PC-9 (cell line): ENCODE measurements around the gene GNAQ. TPM values are rescaled to one million over a fixed set of nuclear protein-coding genes. Genes with fewer than 3 reads are reported as not detected.

Source experiments
- BruUV-seq: library from RNA; stranded (reverse); fragments of 400-500 nt; replicated peaks from 2 replicates; lab custom pipeline; 2021; lab: Mats Ljungman, UMichigan
- CTCF ChIA-PET: fragments of 300-600 bp; sonication (Branson Sonifier 250); formaldehyde crosslinking; loops from one replicate; lab custom pipeline; 2022; ENCODE audit warnings: antibody characterized with exemption; lab: Charles Lee
- POLR2A ChIA-PET: fragments of 300-600 bp; sonication (Branson Sonifier 250); formaldehyde crosslinking; loops from one replicate; lab custom pipeline; 2022; ENCODE audit warnings: antibody characterized with exemption; ENCODE audit not compliant: unreplicated experiment; lab: Charles Lee
- DNase-seq, 2 experiments: peaks; one replicate each; pipeline versions ENCODE4 v3.0.0 to v3.0.0-alpha.2; 2015 to 2022; ENCODE audit warnings: mixed read lengths in 1 of 2
- H2AFZ ChIP-seq: fragments of 200-600 bp; sonication (generic); 2 replicates; pipeline ENCODE4 v1.8.1; 2017; ENCODE audit warnings: antibody characterized with exemption
- H3F3A ChIP-seq: fragments of 200-600 bp; sonication (generic); 2 replicates; pipeline ENCODE4 v1.8.1; 2017; ENCODE audit warnings: antibody characterized with exemption, mild to moderate bottlenecking, low read depth; ENCODE audit not compliant: insufficient read depth
- H3K27ac ChIP-seq: fragments of 200-600 bp; sonication (generic); 2 replicates; pipeline ENCODE4 v1.6.1; 2016; ENCODE audit warnings: mixed run types
- H3K27me3 ChIP-seq: fragments of 200-600 bp; sonication (generic); 2 replicates; pipeline ENCODE4 v1.6.1; 2016; ENCODE audit warnings: low read depth, mixed run types; ENCODE audit not compliant: insufficient read depth
- H3K36me3 ChIP-seq: fragments of 200-600 bp; sonication (generic); 2 replicates; pipeline ENCODE4 v1.6.1; 2016; ENCODE audit warnings: low read depth, mixed run types
- H3K4me1 ChIP-seq: fragments of 200-600 bp; sonication (generic); replicated peaks from 2 replicates; pipeline ENCODE4 v1.6.1; 2016; ENCODE audit warnings: mixed run types; ENCODE audit not compliant: insufficient read depth
- H3K4me2 ChIP-seq: fragments of 200-600 bp; sonication (generic); 2 replicates; pipeline ENCODE4 v1.6.1; 2017; ENCODE audit warnings: mixed run types
- H3K4me3 ChIP-seq: fragments of 200-600 bp; sonication (generic); 2 replicates; pipeline ENCODE4 v1.6.1; 2016; ENCODE audit warnings: mixed run types
- H3K79me2 ChIP-seq: fragments of 200-600 bp; sonication (generic); 2 replicates; pipeline ENCODE4 v1.6.1; 2017; ENCODE audit warnings: low read depth, mixed run types
- H3K9me2 ChIP-seq: fragments of 200-600 bp; sonication (generic); 2 replicates; pipeline ENCODE4 v1.8.1; 2017; ENCODE audit warnings: mild to moderate bottlenecking; ENCODE audit not compliant: insufficient read depth
- H3K9me3 ChIP-seq: fragments of 200-600 bp; sonication (generic); 2 replicates; pipeline ENCODE4 v1.8.1; 2016; ENCODE audit warnings: low read depth; ENCODE audit not compliant: insufficient read depth
- H4K20me1 ChIP-seq: fragments of 200-600 bp; sonication (generic); 2 replicates; pipeline ENCODE4 v1.8.1; 2017; ENCODE audit not compliant: insufficient read depth
- CTCF ChIP-seq: fragments of 200-600 bp; sonication (generic); conservative IDR thresholded peaks from 2 replicates; pipeline ENCODE4 v1.6.1; 2017; ENCODE audit warnings: mixed run types, antibody characterized with exemption, mild to moderate bottlenecking, moderate library complexity
- EZH2 ChIP-seq: fragments of 200-600 bp; sonication (generic); IDR thresholded peaks from 2 replicates; pipeline ENCODE4 v1.8.0; 2017; ENCODE audit warnings: antibody characterized with exemption, low read depth
- intact Hi-C: fragments of 100-400 bp; cut with micrococcal nuclease; formaldehyde crosslinking; loops from one replicate; pipeline ENCODE4 v1.10.0; 2022; ENCODE audit not compliant: unreplicated experiment
- total RNA-seq: library from RNA; stranded (reverse); gene quantifications from 2 replicates; pipeline ENCODE4 v1.2.3, GENCODE V29; 2021

The GNAQ gene
- total RNA-seq, 1 experiment from 2014 or later, result 51.6 TPM

- Histone ChIP-seq H3K4me3 (no peak overlapping the region), H3K27me3 (no peaks in the 10 kb centered on the region), H3F3A (no peaks in the 10 kb centered on the region; the same call in 1 of the 2 replicates), H3K36me3 (no peaks in the 10 kb centered on the region), H3K9me2 (no peaks in the 10 kb centered on the region), H3K27ac (no peak overlapping the region), H2AFZ (no peak overlapping the region), H3K79me2 (peaks cover 88% of the 10 kb centered on the region), H3K9me3 (no peaks in the 10 kb centered on the region), H3K4me2 (no peak overlapping the region), H4K20me1 (no peaks in the 10 kb centered on the region), H3K4me1 (no peaks in the 10 kb centered on the region)
- CTCF ChIA-PET, result no interaction called here
- POLR2A ChIA-PET, result no interaction called here
- no TSS peak for BruUV-seq
- DNase-seq, result no peak
- intact Hi-C loops, result no loop called here
- no peak for TF ChIP-seq CTCF
- TF ChIP-seq EZH2, result no peak
These were observed 22.4 kb downstream of the GNAQ start for GRCh38 chr9:78009186-78009585.

- POLR2A ChIA-PET, result no interaction called here
- Histone ChIP-seq H3K9me3 (no peaks in the 10 kb centered on the region), H3K36me3 (no peaks in the 10 kb centered on the region), H3K4me2 (no peak overlapping the region), H3F3A (no peaks in the 10 kb centered on the region; the same call in 1 of the 2 replicates), H3K27ac (no peak overlapping the region), H2AFZ (no peak overlapping the region), H3K9me2 (no peaks in the 10 kb centered on the region), H3K79me2 (peaks cover 89% of the 10 kb centered on the region), H3K27me3 (no peaks in the 10 kb centered on the region), H3K4me1 (no peaks in the 10 kb centered on the region), H3K4me3 (no peak overlapping the region), H4K20me1 (no peaks in the 10 kb centered on the region)
- CTCF ChIA-PET, result no interaction called here
- no TSS peak for BruUV-seq
- intact Hi-C loops, result no loop called here
- TF ChIP-seq CTCF (no peak), EZH2 (no peak)
- no peak for DNase-seq
These were observed 24.9 kb downstream of the GNAQ start for GRCh38 chr9:78006734-78007133.

- Histone ChIP-seq H3K36me3 (no peaks in the 10 kb centered on the region), H3K27me3 (no peaks in the 10 kb centered on the region), H2AFZ (no peak overlapping the region), H3K4me3 (no peak overlapping the region), H4K20me1 (no peaks in the 10 kb centered on the region), H3K4me2 (no peak overlapping the region), H3K4me1 (no peaks in the 10 kb centered on the region), H3F3A (no peaks in the 10 kb centered on the region; the same call in 1 of the 2 replicates), H3K79me2 (peaks cover 89% of the 10 kb centered on the region), H3K9me3 (no peaks in the 10 kb centered on the region), H3K27ac (no peak overlapping the region), H3K9me2 (no peaks in the 10 kb centered on the region)
- BruUV-seq, result no TSS peak
- intact Hi-C loops, result no loop called here
- peak in 1 of 2 experiments; percentile 47 for DNase-seq
- ChIA-PET POLR2A (no interaction called here), CTCF (no interaction called here)
- no peak for TF ChIP-seq CTCF
- TF ChIP-seq EZH2, result no peak
These were observed 26.2 kb downstream of the GNAQ start for GRCh38 chr9:78005231-78006002.
